Astrocyte of the spinal cord (primary cell): Measurements from ENCODE around the gene TTLL11.
A peak's percentile ranks its signal among the peaks of the same experiment; 100 is the strongest.

Experiments used
- DNase-seq: peaks from one replicate; pipeline ENCODE4 v3.0.0; 2011; ENCODE audit warnings: low read depth, low spot score
- H3K4me3 ChIP-seq: 2 replicates; pipeline ENCODE4 v1.5.1; 2011; ENCODE audit warnings: low read depth, mild to moderate bottlenecking, low read length, moderate library complexity
- in situ Hi-C: cut with HindIII; loops from 2 replicates; pipeline ENCODE4 v1.10.0; 2017; ENCODE audit warnings: low sequenced_read_pairs
- TF ChIP-seq, protein P1 (sequence below): IDR thresholded peaks from 2 replicates; pipeline ENCODE4 v1.5.1; 2012; ENCODE audit warnings: low read depth, mild to moderate bottlenecking, low read length, inconsistent platforms

The TTLL11 gene

GRCh38 chr9:122128969-122129343, 35.8 kb upstream of the TTLL11 start:
- no peak for DNase-seq
- H3K4me3 ChIP-seq: no peak overlapping the region
- TF ChIP-seq, protein P1, sequence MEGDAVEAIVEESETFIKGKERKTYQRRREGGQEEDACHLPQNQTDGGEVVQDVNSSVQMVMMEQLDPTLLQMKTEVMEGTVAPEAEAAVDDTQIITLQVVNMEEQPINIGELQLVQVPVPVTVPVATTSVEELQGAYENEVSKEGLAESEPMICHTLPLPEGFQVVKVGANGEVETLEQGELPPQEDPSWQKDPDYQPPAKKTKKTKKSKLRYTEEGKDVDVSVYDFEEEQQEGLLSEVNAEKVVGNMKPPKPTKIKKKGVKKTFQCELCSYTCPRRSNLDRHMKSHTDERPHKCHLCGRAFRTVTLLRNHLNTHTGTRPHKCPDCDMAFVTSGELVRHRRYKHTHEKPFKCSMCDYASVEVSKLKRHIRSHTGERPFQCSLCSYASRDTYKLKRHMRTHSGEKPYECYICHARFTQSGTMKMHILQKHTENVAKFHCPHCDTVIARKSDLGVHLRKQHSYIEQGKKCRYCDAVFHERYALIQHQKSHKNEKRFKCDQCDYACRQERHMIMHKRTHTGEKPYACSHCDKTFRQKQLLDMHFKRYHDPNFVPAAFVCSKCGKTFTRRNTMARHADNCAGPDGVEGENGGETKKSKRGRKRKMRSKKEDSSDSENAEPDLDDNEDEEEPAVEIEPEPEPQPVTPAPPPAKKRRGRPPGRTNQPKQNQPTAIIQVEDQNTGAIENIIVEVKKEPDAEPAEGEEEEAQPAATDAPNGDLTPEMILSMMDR: no peak
- in situ Hi-C loops: loop anchor here (10.0 kb wide), 1 partner anchor 226 kb away; no protein-coding TSS in a partner anchor

DNA sequence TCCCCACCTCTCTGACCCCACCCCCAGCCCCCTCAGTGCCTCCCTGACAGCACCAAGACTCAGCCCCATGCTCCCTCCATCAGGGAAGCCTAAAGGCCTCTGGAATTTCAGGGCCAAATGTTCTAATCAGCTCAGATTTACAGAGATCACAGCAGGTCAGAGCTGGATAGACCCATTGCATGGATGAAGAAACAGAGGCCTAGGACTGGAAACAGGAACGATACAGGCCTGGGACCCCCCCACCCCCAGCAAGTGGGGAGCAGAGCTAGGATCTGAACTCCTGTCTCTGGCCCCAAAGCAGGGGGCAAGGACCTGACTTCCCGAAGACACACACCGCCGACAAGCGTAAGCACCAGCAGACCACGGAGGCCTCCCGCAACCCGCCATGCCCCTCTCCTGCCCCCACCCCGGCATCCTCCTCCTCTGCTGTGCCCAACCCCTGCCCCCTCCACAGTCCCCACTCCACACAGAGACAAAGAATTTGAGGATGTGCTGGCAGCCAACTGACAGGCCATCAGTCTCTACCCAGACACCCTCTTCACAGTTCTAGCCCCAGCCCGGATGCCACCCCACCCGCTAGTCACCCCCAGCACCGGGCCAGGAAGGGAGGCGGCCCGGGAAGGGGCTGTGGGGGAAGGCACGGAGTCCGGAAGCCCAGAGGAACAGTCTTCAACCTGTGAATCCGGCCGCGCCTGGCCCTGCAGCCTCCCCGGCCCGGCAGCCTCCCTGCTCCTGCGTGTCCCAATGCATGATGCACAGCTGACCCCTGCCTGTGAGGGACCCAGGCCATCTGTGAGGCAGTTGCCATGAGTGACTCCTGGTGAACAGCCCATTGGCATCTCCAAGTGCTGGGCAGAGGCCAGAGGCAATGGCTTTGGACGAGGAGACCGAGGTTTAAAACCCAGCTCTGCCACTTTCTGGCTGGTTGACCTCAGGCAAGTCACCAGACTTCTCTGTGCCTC, 35.2 kb upstream of the TTLL11 start:
- DNase-seq: no peak
- no peak overlapping the region for H3K4me3 ChIP-seq
- in situ Hi-C loops: loop anchor here (10.0 kb wide), 1 partner anchor 227 kb away; no protein-coding TSS in a partner anchor
- TF ChIP-seq, protein P1: no peak

DNA sequence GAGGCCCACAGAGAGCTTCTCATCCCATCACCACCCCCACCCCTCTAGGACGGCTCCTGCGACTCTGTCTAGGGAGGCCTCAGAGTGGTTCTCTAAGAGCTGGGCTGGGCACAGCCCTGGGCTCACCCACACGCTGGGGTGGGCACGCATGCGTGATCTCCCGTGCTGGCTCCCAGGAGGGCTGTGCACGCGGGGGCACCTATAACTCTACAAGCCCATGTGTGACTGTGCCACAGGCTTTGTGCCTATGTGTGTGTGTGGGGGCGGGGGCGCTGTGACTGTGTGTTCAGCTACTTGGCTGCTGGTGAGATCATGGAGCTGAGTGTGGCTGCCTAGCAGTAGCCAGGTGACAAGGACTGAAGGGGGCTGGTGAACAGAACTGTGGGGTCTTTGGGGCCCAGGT, 34.3 kb upstream of the TTLL11 start:
- in situ Hi-C loops: loop anchor here (10.0 kb wide), 1 partner anchor 227 kb away; no protein-coding TSS in a partner anchor
- H3K4me3 ChIP-seq: no peak overlapping the region
- TF ChIP-seq, protein P1: no peak
- no peak for DNase-seq

- peak; percentile 5 for DNase-seq
- H3K4me3 ChIP-seq: peak overlapping the region; percentile 33
- TF ChIP-seq, protein P1: no peak
- in situ Hi-C loops: loop anchor here (10.0 kb wide), 1 partner anchor 228 kb away; no protein-coding TSS in a partner anchor
Observed at GRCh38 chr9:122126331-122127261, 33.5 kb upstream of the TTLL11 start.

DNA sequence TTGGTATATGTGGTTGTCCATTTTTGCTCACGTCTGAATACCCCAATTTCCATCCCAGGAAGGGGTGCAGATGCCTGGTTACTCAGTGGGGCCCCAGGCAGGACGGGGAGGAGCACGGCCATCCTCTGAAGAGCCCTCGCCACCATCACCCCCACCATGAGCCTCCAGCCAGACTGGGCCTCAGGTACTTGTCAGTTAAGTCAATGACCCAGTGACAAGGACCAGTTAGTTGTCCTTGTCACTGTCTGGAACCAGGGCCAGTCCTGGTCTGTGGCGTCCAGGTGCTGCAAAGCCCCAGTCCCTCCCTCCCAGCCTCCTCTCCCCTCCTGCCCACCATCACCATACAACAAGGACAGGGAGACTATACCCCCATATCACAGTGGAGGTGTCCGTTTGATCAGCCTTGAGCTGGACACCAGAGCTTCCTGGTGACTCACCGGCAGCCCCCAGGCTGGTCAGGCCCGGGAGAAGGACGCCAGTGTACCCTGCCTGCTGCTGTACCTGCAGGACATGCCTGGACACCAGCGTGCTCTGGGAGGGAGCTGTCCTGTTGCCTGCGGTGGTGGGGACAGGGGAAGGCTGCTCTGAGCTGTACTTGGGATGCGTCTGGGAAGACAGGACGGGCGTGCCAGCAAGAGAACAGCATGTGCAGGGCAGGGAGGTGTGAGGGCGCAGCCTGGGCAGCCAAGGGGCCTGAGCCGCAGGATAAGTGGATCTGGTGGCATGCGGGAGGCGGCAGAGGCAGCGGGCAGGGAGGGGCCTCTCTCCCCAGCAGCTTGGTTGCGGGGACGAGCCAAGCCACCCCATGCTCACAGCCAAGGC, 32.6 kb upstream of the TTLL11 start:
- TF ChIP-seq, protein P1: no peak
- in situ Hi-C loops: loop anchor here (10.0 kb wide), 1 partner anchor 229 kb away; no protein-coding TSS in a partner anchor
- H3K4me3 ChIP-seq: no peak overlapping the region
- peak; percentile 5 for DNase-seq
